ENCODE measurements around the gene ARHGAP24. TPM values are rescaled to one million over a fixed set of nuclear protein-coding genes. Genes with fewer than 3 reads are reported as not detected.

ARHGAP24 gene
- total RNA-seq, 1 experiment from 2014 or later, result 1.3 TPM

- ChIA-PET POLR2A (no interaction called here), RAD21 (ENCODE audit: low non-redundant PET in 1 of 2, low total read pairs in 2 of 2, uncharacterized antibody in 2 of 2, unreplicated experiment in 2 of 2) (no interaction called here), CTCF (interaction anchor here (2.3 kb wide), 1 partner anchor 10 kb away, joined by 13 read pairs; no protein-coding TSS in a partner anchor)
- Histone ChIP-seq H3K4me1 (ENCODE audit: control insufficient read depth in 1 of 2, insufficient read depth in 2 of 2, low read length in 2 of 2) (no peaks in the 10 kb centered on the region), H3K4me2 (ENCODE audit: low read length) (no peak overlapping the region), H3K27me3 (ENCODE audit: insufficient read depth, low read length) (no peaks in the 10 kb centered on the region), H3K27ac (ENCODE audit: low read depth, low read length) (no peak overlapping the region), H2AFZ (ENCODE audit: low read depth, low read length, poor library complexity, severe bottlenecking) (no peak overlapping the region), H3K9me2 (ENCODE audit: insufficient read depth) (no peaks in the 10 kb centered on the region), H3K9me3 (ENCODE audit: control insufficient read depth in 1 of 2, insufficient read depth in 1 of 2, low read depth in 1 of 2, low read length in 2 of 2) (no peaks in the 10 kb centered on the region), H3K79me2 (ENCODE audit: insufficient read depth, low read length) (no peaks in the 10 kb centered on the region), H3K9ac (ENCODE audit: low read length) (no peak overlapping the region), H3K36me3 (ENCODE audit: control insufficient read depth in 1 of 2, insufficient read depth in 2 of 2, low read length in 2 of 2) (no peaks in the 10 kb centered on the region), H3K4me3 (replicated peaks in 1 of 2; ENCODE audit: low read depth in 1 of 2, low read length in 2 of 2) (no peak overlapping the region), H4K20me1 (ENCODE audit: insufficient read depth) (no peaks in the 10 kb centered on the region)
- ATAC-seq, result no peak
- intact Hi-C loops (cut with micrococcal nuclease), result no loop called here
- BruUV-seq (replicated peaks), result no TSS peak
- no peak for DNase-seq (ENCODE audit: low read depth, low spot score)
- TF ChIP-seq EGR1 (IDR thresholded peaks at IDR 0.05; ENCODE audit: low read depth), result no peak
- TF ChIP-seq EZH2 (IDR thresholded peaks at IDR 0.05), result no peak
- TF ChIP-seq REST (IDR thresholded peaks at IDR 0.05; ENCODE audit: low read depth), result no peak
- no peak for TF ChIP-seq RAD21 (IDR thresholded peaks at IDR 0.05; ENCODE audit: low read depth)
- no peak for TF ChIP-seq FOSL1 (IDR thresholded peaks at IDR 0.05; ENCODE audit: low read depth)
- TF ChIP-seq ZBTB33 (IDR thresholded peaks at IDR 0.05; ENCODE audit: extremely low read depth, insufficient replicate concordance, low read length), result no peak
Observed at GRCh38 chr4:85979276-85979675, 504.3 kb downstream of the ARHGAP24 start.
